HCT116 (cell line): Measurements from ENCODE around the gene SYTL3. TPM values are rescaled to one million over a fixed set of nuclear protein-coding genes. Genes with fewer than 3 reads are reported as not detected.

Source experiments
- ATAC-seq: fragments of 200-7000 bp; cut with Tn5 transposase; 2 replicates; pipeline ENCODE4 v1.9.1; 2020; ENCODE audit warnings: mild to moderate bottlenecking, moderate library complexity
- BruUV-seq: library from RNA; stranded (reverse); fragments of 400-500 nt; replicated peaks from 2 replicates; lab custom pipeline; 2021; lab: Mats Ljungman, UMichigan
- CTCF ChIA-PET: fragments of 300-600 bp; sonication (Branson Sonifier 250); formaldehyde crosslinking; loops from one replicate; lab custom pipeline; 2021; ENCODE audit warnings: antibody characterized with exemption; lab: Charles Lee
- POLR2A ChIA-PET: fragments of 300-600, 350-600 bp; sonication (Branson Sonifier 250); formaldehyde crosslinking; loops from one replicate; lab custom pipeline; 2021; ENCODE audit warnings: antibody characterized with exemption; lab: Charles Lee
- RAD21 ChIA-PET, 2 experiments: fragments of 300-600 bp; sonication (Branson Sonifier 250); formaldehyde crosslinking; loops; one replicate each; lab custom pipeline; 2023; ENCODE audit warnings: low total read pairs in 2 of 2; ENCODE audit not compliant: uncharacterized antibody in 2 of 2, unreplicated experiment in 2 of 2, low non-redundant PET in 1 of 2; lab: Charles Lee
- DNase-seq: peaks from one replicate; pipeline ENCODE4 v3.0.0-alpha.2; 2010; ENCODE audit warnings: low read depth, low spot score
- H2AFZ ChIP-seq: fragments of 200-600 bp; shearing (Covaris generic), sonication (generic); 2 replicates; pipeline ENCODE4 v1.6.1; 2017; ENCODE audit warnings: low read depth, mixed run types, mixed read lengths, antibody characterized with exemption, low read length; ENCODE audit not compliant: poor library complexity, severe bottlenecking
- H3K27ac ChIP-seq: 2 replicates; pipeline ENCODE4 v1.5.1; 2012; ENCODE audit warnings: low read depth, low read length
- H3K27me3 ChIP-seq: fragments of 200-600 bp; sonication (generic); 2 replicates; pipeline ENCODE4 v1.6.1; 2016; ENCODE audit warnings: mixed run types, low read length, mixed read lengths; ENCODE audit not compliant: insufficient read depth
- H3K36me3 ChIP-seq, 2 experiments: fragments of 200-500 bp in 1 of 2; fragments of 200-600 bp in 1 of 2; sonication (Bioruptor generic) in 1 of 2; sonication (generic) in 1 of 2; 2 replicates each; pipeline versions ENCODE4 v1.5.1 to v1.6.1; 2014 to 2016; ENCODE audit warnings: low read length in 2 of 2, inconsistent platforms in 1 of 2, mixed read lengths in 1 of 2, mixed run types in 1 of 2; ENCODE audit not compliant: insufficient read depth in 2 of 2, control insufficient read depth in 1 of 2
- H3K4me1 ChIP-seq, 2 experiments: fragments of 200-600 bp in 1 of 2; sonication (generic) in 1 of 2; 2 replicates each; pipeline versions ENCODE4 v1.5.1 to v1.6.1; 2012 to 2017; ENCODE audit warnings: low read length in 2 of 2, inconsistent platforms in 1 of 2, mild to moderate bottlenecking in 1 of 2, mixed read lengths in 1 of 2, mixed run types in 1 of 2, moderate library complexity in 1 of 2; ENCODE audit not compliant: insufficient read depth in 2 of 2, control insufficient read depth in 1 of 2
- H3K4me2 ChIP-seq: fragments of 200-600 bp; sonication (generic); 2 replicates; pipeline ENCODE4 v1.6.1; 2017; ENCODE audit warnings: mixed run types, low read length, mixed read lengths
- H3K4me3 ChIP-seq, 2 experiments: fragments of 200-600 bp in 1 of 2; sonication (generic) in 1 of 2; replicated peaks in 1 of 2; 2 replicates each; pipeline ENCODE4 v1.5.1; 2011 to 2016; ENCODE audit warnings: low read length in 2 of 2, control low read depth in 1 of 2, low read depth in 1 of 2, mild to moderate bottlenecking in 1 of 2, mixed read lengths in 1 of 2, mixed run types in 1 of 2
- H3K79me2 ChIP-seq: fragments of 200-600 bp; sonication (generic); 2 replicates; pipeline ENCODE4 v1.6.1; 2017; ENCODE audit warnings: mild to moderate bottlenecking, mixed run types, low read length, moderate library complexity, mixed read lengths; ENCODE audit not compliant: insufficient read depth
- H3K9ac ChIP-seq: fragments of 200-600 bp; sonication (generic); 2 replicates; pipeline ENCODE4 v1.6.1; 2016; ENCODE audit warnings: low read length, mixed read lengths
- H3K9me2 ChIP-seq: fragments of 200-600 bp; sonication (generic), shearing (Covaris generic); 2 replicates; pipeline ENCODE4 v1.6.1; 2017; ENCODE audit warnings: mixed run types, mild to moderate bottlenecking, moderate library complexity; ENCODE audit not compliant: insufficient read depth
- H3K9me3 ChIP-seq, 2 experiments: fragments of 200-500 bp in 1 of 2; fragments of 200-600 bp in 1 of 2; sonication (Bioruptor generic) in 1 of 2; sonication (generic) in 1 of 2; 2 replicates each; pipeline ENCODE4 v1.6.1; 2014 to 2017; ENCODE audit warnings: low read length in 2 of 2, mixed read lengths in 2 of 2, inconsistent platforms in 1 of 2, low read depth in 1 of 2, mild to moderate bottlenecking in 1 of 2, mixed run types in 1 of 2, moderate library complexity in 1 of 2; ENCODE audit not compliant: control insufficient read depth in 1 of 2, insufficient read depth in 1 of 2
- H4K20me1 ChIP-seq: fragments of 200-600 bp; sonication (generic), shearing (Covaris generic); 2 replicates; pipeline ENCODE4 v1.6.1; 2017; ENCODE audit warnings: mixed run types, mild to moderate bottlenecking, moderate library complexity; ENCODE audit not compliant: insufficient read depth
- JUND ChIP-seq: IDR thresholded peaks from 2 replicates; pipeline ENCODE4 v1.6.1; 2012
- POLR2AphosphoS5 ChIP-seq: IDR thresholded peaks from 2 replicates; pipeline ENCODE4 v1.6.1; 2011; ENCODE audit warnings: mild to moderate bottlenecking, low read depth, low read length, moderate library complexity
- RAD21 ChIP-seq: IDR thresholded peaks from 2 replicates; pipeline ENCODE4 v1.6.1; 2012; ENCODE audit warnings: low read depth, mild to moderate bottlenecking
- SIN3A ChIP-seq: IDR thresholded peaks from 2 replicates; pipeline ENCODE4 v1.6.1; 2012; ENCODE audit warnings: low read depth
- ZBTB33 ChIP-seq: IDR thresholded peaks from 2 replicates; pipeline ENCODE4 v1.6.1; 2011; ENCODE audit warnings: mild to moderate bottlenecking, low read length, moderate library complexity; ENCODE audit not compliant: insufficient replicate concordance; ENCODE audit errors: extremely low read depth
- intact Hi-C: fragments of 100-400 bp; cut with micrococcal nuclease; formaldehyde crosslinking; loops from 2 replicates; pipeline ENCODE4 v1.10.0; 2022
- total RNA-seq: library from RNA; stranded (reverse); gene quantifications from one replicate; pipeline ENCODE4 v1.2.1, GENCODE V29; 2021; ENCODE audit not compliant: unreplicated experiment

SYTL3 gene
- total RNA-seq, 1 experiment from 2014 or later, result 55.3 TPM

GRCh38 chr6:158780988-158781691 is 131.3 kb downstream of the SYTL3 start:
- DNase-seq (no peak), ATAC-seq (0 out of 2 replicates have a peak, but pooled peaks have one; percentile 0)
- TF ChIP-seq RAD21, result no peak
- peak; percentile 65 for TF ChIP-seq POLR2AphosphoS5
- TF ChIP-seq JUND, result no peak
- TF ChIP-seq ZBTB33, result no peak
- TF ChIP-seq SIN3A, result no peak
- Histone ChIP-seq H3K9me2 (no peaks in the 10 kb centered on the region), H3K4me3 (no peak overlapping the region), H3K9ac (peak overlapping the region; percentile 13), H4K20me1 (peaks cover 74% of the 10 kb centered on the region; the same call in 1 of the 2 replicates), H3K27ac (peak overlapping the region; percentile 34), H3K4me2 (peak overlapping the region; percentile 8), H3K4me1 (peaks cover 60 to 98% of the 10 kb centered on the region in 2 experiments), H3K9me3 (no peaks in the 10 kb centered on the region), H3K27me3 (no peaks in the 10 kb centered on the region), H3K36me3 (peaks cover 68 to 95% of the 10 kb centered on the region in 2 experiments), H2AFZ (no peak overlapping the region), H3K79me2 (peaks cover 100% of the 10 kb centered on the region)
- ChIA-PET CTCF (interaction anchor here (0.8 to 3.2 kb wide), 2 partner anchors 9 to 12 kb away, joined by 3 to 11 read pairs; no protein-coding TSS in a partner anchor), POLR2A (interaction anchor here (0.8 to 2.8 kb wide), 4 partner anchors 8 to 88 kb away, joined by 3 to 13 read pairs (median 4); no protein-coding TSS in a partner anchor), RAD21 (no interaction called here)
- intact Hi-C loops, result no loop called here
- no TSS peak for BruUV-seq
